ENCODE data around the gene RAB3IP.
"Not testable (repeated sequence)": the region's sequence is repeated elsewhere in the genome, so short reads cannot be mapped to it uniquely, and the experiment has no call there.

The RAB3IP gene

DNA sequence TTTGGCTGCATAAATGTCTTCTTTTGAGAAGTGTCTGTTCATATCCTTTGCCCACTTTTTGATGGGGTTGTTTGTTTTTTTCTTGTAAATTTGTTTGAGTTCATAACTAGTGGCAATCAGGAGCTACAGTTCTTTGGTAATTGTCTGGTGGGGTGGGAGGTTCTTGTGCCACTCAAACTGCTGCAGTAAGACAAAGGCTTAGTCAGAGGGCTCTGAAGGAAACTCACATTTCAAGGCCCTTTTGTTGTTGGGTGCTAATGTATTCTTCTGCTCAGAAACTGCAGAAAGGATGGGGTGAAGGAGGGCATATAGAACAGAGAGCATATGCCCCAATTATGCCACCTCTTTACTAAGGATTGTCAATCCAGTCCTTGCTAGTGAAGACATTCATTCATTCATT is 108.3 kb downstream of the RAB3IP start:
- no peak for FAIRE-seq
- TF ChIP-seq, protein P1, sequence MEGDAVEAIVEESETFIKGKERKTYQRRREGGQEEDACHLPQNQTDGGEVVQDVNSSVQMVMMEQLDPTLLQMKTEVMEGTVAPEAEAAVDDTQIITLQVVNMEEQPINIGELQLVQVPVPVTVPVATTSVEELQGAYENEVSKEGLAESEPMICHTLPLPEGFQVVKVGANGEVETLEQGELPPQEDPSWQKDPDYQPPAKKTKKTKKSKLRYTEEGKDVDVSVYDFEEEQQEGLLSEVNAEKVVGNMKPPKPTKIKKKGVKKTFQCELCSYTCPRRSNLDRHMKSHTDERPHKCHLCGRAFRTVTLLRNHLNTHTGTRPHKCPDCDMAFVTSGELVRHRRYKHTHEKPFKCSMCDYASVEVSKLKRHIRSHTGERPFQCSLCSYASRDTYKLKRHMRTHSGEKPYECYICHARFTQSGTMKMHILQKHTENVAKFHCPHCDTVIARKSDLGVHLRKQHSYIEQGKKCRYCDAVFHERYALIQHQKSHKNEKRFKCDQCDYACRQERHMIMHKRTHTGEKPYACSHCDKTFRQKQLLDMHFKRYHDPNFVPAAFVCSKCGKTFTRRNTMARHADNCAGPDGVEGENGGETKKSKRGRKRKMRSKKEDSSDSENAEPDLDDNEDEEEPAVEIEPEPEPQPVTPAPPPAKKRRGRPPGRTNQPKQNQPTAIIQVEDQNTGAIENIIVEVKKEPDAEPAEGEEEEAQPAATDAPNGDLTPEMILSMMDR (IDR thresholded peaks at IDR 0.05; ENCODE audit: insufficient read depth, missing control alignments), result no peak
- no peak for DNase-seq (ENCODE audit: insufficient read length, low spot score)

DNA sequence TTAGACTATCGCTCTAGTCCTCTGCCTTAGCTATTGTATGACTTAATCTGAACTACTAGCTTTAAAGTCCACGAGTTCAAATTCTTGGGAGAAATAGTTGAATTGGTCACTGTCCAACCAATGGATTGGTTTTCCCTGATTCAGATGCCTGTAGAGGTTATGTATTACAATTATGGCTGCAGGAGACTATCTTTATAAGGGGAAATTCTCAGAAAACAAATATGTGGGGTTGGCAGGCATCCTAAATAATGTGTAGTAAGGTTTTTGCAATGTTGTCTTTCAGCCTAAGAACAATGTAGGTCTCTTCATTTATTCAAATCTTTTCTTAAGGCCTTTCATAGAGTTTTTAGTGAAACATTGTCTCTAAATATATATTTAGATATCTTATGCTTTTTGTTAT is 113.3 kb downstream of the RAB3IP start:
- TF ChIP-seq, protein P1 (IDR thresholded peaks at IDR 0.05; ENCODE audit: insufficient read depth, missing control alignments), result no peak
- DNase-seq (ENCODE audit: insufficient read length, low spot score) (no peak), FAIRE-seq (no peak)

DNA sequence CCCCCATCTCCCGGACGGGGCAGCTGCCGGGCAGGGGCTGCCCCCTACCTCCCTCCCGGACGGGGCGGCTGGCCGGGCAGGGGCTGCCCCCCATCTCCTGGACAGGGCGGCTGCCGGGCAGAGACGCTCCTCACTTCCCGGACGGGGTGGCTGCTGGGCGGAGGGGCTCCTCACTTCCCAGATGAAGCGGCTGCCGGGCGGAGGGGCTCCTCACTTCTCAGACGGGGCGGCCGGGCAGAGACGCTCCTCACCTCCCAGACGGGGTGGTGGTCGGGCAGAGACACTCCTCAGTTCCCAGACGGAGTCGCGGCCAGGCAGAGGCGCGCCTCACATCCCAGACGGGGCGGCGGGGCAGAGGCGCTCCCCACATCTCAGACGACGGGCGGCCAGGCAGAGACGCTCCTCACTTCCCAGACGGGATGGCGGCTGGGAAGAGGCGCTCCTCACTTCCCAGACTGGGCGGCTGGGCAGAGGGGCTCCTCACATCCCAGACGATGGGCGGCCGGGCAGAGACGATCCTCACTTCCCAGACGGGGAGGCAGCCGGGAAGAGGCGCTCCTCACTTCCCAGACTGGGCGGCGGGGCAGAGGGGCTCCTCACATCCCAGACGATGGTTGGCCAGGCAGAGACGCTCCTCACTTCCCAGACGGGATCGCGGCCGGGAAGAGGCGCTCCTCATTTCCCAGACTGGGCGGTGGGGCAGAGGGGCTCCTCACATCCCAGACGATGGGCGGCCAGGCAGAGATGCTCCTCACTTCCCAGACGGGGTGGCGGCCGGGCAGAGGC is 114.7 kb downstream of the RAB3IP start:
- DNase-seq (ENCODE audit: insufficient read length, low spot score); FAIRE-seq: not testable (repeated sequence)

DNA sequence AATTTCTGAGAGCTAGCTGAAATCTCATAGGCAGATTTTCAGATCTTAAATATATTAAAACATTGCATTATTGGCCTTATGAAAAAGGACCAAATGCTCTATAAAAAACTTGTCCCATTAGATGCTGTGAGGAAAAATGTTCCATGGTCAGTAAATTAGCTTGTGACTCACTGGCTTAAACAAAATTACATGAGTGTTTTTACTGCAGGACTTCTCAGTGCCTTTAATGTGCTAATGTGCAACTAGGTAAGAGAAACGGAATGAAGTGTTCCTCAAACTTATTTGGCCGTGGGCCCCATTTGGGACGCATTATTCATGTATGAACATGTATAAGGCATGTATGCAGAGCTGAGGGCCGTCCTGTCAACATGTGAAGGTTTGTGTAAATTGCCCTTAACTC is 128.0 kb downstream of the RAB3IP start:
- DNase-seq (ENCODE audit: insufficient read length, low spot score), result no peak
- FAIRE-seq, result no peak
- TF ChIP-seq, protein P1 (IDR thresholded peaks at IDR 0.05; ENCODE audit: insufficient read depth, missing control alignments), result no peak

DNA sequence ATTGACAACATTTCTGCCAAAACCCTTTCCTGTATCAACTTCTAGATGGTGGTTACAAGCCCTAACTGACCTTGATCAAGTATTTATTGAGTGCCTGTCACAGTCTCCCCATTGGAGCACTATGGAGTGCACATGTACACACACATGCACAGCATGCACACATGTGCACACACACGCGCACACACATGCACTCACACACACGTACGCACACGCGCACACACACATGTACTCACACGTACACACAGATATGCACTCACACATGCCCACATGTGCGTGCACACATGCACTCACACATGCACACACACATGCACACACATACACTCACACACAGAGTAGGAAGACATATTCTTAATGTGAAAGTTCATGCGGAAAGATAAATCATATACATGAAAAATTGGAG is 130.0 kb downstream of the RAB3IP start:
- FAIRE-seq, result no peak
- no peak for DNase-seq (ENCODE audit: insufficient read length, low spot score)
- TF ChIP-seq, protein P1 (IDR thresholded peaks at IDR 0.05; ENCODE audit: insufficient read depth, missing control alignments), result no peak

DNA sequence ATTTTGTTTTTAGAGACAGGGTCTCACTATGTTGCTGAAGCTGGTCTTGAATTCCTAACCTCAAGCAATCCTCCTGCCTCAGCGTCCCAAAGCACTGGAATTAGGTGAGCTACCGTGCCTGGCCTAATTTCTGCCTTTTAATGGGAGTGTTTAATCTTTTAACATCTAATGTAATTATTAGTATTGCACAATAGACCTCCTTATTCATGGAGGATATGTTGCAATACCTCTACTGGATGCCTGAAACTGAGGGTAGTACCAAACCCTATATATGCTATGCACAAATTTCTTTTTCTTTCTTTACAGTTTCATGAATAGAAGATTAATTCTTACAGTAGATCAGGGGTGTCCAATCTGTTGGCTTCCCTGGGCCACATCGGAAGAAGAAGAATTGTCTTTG is 134.1 kb downstream of the RAB3IP start:
- DNase-seq (ENCODE audit: insufficient read length, low spot score) (no peak), FAIRE-seq (no peak)
- TF ChIP-seq, protein P1 (IDR thresholded peaks at IDR 0.05; ENCODE audit: insufficient read depth, missing control alignments), result no peak
